ENCODE measurements around the gene GH2.
A peak's percentile ranks its signal among the peaks of the same experiment; 100 is the strongest.

Gene GH2

GRCh38 chr17:63838631-63839171 is 43.0 kb downstream of the GH2 start:
- no peak for DNase-seq

- DNase-seq, result no peak
Observed at GRCh38 chr17:63837962-63838600, 43.7 kb downstream of the GH2 start.

DNA sequence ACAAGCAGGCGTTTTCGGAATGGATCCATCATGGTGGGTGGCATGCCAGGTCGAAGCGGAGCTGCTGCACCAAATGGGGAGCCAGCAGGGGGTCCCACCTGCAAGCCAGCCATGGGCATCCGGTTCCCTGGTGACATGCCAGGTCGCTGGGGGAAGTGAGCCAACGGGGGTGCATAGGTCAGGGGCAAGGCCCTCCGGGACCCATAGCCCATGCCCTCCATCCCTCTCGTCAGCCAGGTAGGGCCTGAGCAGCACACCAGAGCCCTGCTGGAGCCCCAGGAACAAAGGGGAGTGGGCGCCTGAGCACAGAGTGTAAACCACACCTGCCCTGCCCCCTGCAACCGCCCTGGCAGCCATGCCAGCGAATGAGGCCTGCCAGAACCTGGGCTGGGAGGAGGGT is 44.3 kb downstream of the GH2 start:
- DNase-seq, result no peak

- DNase-seq, result no peak
Observed at GRCh38 chr17:63836811-63837210, 44.9 kb downstream of the GH2 start.

DNA sequence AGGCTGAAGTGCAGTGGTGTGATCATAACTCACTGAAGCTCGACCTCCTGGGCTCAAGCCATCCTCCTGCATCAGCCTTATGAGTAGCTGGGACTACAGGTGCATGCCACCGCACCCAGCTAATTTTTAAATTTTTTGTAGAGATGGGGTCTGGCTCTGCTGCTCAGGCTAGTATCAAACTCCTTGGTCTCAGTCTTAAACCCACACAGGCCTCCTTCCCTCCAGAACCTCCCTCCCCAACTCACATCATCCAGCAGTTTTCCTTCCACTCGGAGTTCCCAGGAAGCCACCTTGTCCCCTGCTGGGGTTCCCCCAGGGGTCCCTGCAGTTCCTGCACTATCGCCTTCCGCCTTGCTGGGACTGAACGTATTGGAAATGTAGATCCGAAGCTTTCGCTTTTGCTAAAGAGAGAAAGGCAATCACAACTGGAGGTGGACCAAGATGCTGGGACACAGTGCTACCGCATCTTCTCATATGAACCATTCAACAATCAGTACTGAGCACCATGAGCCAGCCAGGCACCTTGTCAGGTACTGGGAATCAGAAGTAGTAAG is 46.5 kb downstream of the GH2 start:
- DNase-seq, result no peak

DNA sequence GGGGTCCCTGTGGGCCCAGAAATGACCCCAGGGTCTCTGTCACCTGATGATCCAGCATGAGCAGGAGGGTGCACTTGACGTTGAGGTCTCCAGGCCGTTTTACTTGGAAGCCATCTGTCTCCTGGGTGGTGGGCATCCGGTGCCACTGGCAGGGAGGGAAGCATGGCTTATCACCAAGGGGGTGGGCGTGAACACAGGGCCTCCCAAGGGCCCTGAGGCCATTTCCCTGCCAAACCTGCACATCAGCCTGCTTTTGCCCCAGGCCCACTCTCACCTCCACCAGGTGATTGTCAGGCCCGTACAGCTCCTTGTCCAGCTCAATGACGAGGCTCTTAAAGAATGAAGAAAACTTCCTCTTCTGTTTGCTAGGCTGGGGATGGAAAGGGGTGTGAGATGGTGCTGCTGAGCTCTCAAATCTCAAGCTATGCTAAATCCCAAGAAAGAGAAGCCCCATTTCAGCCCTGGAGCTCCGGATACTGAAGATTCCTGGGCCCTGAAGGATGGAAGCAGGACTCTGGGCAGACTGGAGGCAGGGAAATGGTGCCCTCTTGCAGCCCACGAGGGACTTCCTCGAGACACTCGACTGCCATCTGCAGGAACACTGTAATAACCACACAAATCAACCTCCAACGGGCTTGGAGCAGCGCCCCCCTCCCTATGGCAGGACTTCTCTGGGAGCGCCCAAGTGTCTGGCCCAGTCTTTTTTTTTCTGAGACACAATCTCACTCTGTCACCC is 47.1 kb downstream of the GH2 start:
- peak; percentile 89 for DNase-seq

- DNase-seq, result no peak
Observed at GRCh38 chr17:63833741-63834373, 47.9 kb downstream of the GH2 start.

DNA sequence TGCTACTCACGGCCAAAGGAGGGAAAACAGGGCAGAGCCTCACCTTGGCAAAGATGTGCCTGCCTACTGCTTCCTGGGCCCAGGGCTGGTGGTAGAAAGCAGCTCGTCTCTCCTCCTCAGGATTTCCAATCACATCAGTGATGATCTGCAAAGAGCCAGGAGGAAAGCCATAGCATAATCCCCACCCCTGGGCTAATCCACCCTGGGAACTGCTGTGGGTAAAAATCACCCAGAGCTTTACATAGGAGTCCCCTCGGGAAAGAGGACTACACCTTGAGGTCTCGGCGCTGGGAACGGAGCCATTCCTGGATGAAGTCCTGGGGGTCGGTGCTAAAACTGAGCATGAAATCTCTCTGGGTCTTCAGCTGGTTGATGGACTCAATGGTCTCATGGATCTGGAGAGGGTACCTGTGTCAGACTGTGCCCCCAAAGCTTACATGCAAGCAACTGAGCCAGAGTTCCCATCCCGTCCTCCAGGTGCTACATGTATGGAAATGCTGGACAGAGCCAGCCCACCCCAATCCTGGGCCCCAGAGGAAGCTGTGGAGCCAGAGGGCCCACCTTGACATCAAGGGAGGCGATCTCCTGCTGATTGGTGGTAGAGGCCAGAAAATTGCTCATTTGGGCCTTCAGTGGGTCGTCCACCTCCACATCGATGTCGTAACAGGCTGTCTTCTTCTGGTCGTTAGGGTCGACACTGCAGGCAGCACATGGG is 48.6 kb downstream of the GH2 start:
- DNase-seq, result no peak

GRCh38 chr17:63832455-63832854 is 49.3 kb downstream of the GH2 start:
- no peak for DNase-seq

DNA sequence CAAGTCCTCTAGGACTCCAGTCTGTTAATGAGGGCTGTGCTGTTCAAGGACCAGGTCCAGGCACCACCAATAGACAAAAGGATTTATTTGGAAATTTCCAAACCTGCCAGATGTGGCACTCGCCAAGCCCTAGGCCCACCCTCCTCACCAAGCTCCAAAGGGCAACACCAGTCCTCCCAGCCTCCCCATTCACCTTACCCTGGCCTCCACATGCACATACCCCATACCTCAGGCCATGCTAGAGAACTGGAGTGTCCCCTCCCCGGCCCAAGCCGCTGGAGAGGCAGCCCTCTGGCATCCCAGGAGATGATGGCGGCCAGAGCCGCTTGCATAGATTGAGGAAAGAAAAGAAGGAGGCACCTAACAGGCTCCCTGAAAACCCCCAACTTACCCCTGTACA is 49.7 kb downstream of the GH2 start:
- no peak for DNase-seq

DNA sequence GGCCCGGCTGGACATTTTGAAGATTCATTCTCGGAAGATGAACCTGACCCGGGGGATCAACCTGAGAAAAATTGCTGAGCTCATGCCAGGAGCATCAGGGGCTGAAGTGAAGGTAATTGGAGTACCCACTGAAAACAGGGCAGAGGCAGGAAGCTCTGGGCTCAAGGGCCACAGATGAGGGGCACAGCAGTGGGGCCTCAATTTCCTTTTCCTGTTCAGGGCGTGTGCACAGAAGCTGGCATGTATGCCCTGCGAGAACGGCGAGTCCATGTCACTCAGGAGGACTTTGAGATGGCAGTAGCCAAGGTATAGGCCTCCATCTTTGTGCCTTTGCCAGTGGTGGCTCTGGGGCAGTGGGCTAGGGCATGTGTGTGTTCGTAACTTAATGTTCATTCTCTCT is 50.2 kb downstream of the GH2 start:
- no peak for DNase-seq

DNA sequence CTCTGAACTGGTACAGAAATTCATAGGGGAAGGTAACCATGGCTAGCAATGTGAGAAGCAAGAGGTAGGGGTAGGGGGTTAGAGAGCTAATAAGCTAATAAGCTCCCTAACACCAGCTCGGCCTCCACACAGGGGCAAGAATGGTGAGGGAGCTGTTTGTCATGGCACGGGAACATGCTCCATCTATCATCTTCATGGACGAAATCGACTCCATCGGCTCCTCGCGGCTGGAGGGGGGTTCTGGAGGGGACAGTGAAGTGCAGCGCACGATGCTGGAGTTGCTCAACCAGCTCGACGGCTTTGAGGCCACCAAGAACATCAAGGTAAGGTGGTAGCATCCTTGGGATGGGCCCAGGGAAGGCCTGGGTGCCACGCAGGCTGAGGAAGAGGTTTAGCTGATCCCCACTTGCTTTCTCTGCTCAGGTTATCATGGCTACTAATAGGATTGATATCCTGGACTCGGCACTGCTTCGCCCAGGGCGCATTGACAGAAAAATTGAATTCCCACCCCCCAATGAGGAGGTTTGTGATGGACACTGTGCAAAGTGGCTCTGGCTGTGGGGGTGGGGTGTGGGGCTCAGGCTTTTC is 50.7 kb downstream of the GH2 start:
- no peak for DNase-seq

- no peak for DNase-seq
Observed at GRCh38 chr17:63830278-63830677, 51.5 kb downstream of the GH2 start.

Data from NCI-H1694 treated with DMSO at 0.1 percent for 48 hours (cell line).